Stimulated activated CD8-positive, alpha-beta memory T cell treated with anti-CD3 and anti-CD28 coated beads, Interleukin-7, amount 100 ng/mL, for 4 hours (primary cell): ENCODE results near the gene NTM.
"Not testable (repeated sequence)": the region's sequence is repeated elsewhere in the genome, so short reads cannot be mapped to it uniquely, and the experiment has no call there.

ENCODE experiments used
- DNase-seq, 2 donors: peaks; one replicate each; pipeline ENCODE4 v3.0.0-alpha.2; 2020; ENCODE audit warnings: low read depth in 2 of 2

Gene NTM

GRCh38 chr11:131422029-131422428 is 51.6 kb downstream of the NTM start:
- no peak for DNase-seq

GRCh38 chr11:131422496-131422895 is 52.1 kb downstream of the NTM start:
- no peak for DNase-seq

- no peak for DNase-seq
Observed at GRCh38 chr11:131423688-131424087, 53.3 kb downstream of the NTM start.

- not testable (repeated sequence) for DNase-seq
Observed at GRCh38 chr11:131424257-131424876, 54.0 kb downstream of the NTM start.

GRCh38 chr11:131425285-131425684 is 54.9 kb downstream of the NTM start:
- DNase-seq = no peak

GRCh38 chr11:131428853-131429252 is 58.4 kb downstream of the NTM start:
- DNase-seq = no peak

GRCh38 chr11:131430473-131431208 is 60.2 kb downstream of the NTM start:
- DNase-seq = no peak

- DNase-seq = no peak
Observed at GRCh38 chr11:131441051-131441810, 70.8 kb downstream of the NTM start.

GRCh38 chr11:131446590-131447275 is 76.3 kb downstream of the NTM start:
- DNase-seq = no peak

GRCh38 chr11:131447277-131447815 is 76.9 kb downstream of the NTM start:
- DNase-seq = no peak

GRCh38 chr11:131447898-131448297 is 77.5 kb downstream of the NTM start:
- DNase-seq = no peak

GRCh38 chr11:131449036-131450019 is 78.9 kb downstream of the NTM start:
- DNase-seq = no peak

- DNase-seq = no peak
Observed at GRCh38 chr11:131454490-131454889, 84.1 kb downstream of the NTM start.

- DNase-seq = no peak
Observed at GRCh38 chr11:131454989-131455388, 84.6 kb downstream of the NTM start.

GRCh38 chr11:131455843-131456704 is 85.7 kb downstream of the NTM start:
- no peak for DNase-seq

GRCh38 chr11:131457163-131457562 is 86.7 kb downstream of the NTM start:
- DNase-seq = no peak

GRCh38 chr11:131458421-131458820 is 88.0 kb downstream of the NTM start:
- DNase-seq = no peak

- no peak for DNase-seq
Observed at GRCh38 chr11:131460931-131461330, 90.5 kb downstream of the NTM start.

GRCh38 chr11:131462622-131463021 is 92.2 kb downstream of the NTM start:
- no peak for DNase-seq

- no peak for DNase-seq
Observed at GRCh38 chr11:131463162-131463561, 92.7 kb downstream of the NTM start.
